ENCODE measurements around the gene CSTB.
A peak's percentile ranks its signal among the peaks of the same experiment; 100 is the strongest.

The CSTB gene

DNA sequence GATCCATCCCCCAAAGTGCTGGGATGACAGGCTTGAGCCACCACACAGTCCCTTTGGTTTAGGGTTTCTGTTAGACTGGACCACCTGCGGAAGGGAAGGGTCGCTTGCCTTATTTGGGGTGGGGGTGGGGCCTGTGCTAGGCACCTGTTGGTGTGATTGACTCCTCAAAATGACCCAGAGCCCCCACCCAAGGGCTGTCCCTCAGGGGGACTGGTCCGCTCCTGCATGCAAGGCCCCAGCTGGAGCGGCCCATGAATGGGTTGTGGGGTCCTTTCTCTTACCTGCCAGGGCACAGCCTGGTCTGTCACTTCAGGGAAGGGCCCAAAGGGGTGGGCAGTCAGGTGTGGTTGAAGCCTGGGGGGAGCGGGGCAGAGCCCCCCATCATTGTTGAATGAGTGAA lies 1.8 kb upstream of the CSTB start:
- H2BK12ac ChIP-seq (ENCODE audit: low read length): no peak overlapping the region
- peak overlapping the region; percentile 32 for H3K18ac ChIP-seq (ENCODE audit: low read length)
- H3K36me3 ChIP-seq (replicated peaks in 1 of 2; ENCODE audit: control insufficient read depth in 2 of 2, insufficient read depth in 2 of 2, low read length in 2 of 2): peaks cover 16 to 18% of the 10 kb centered on the region in 2 donors
- H4K91ac ChIP-seq (ENCODE audit: low read depth, low read length, poor library complexity): no peak overlapping the region
- H3K4ac ChIP-seq (ENCODE audit: low read length): no peak overlapping the region
- H3K23ac ChIP-seq (ENCODE audit: low read depth, low read length, poor library complexity): no peak overlapping the region
- H3K4me1 ChIP-seq (ENCODE audit: control insufficient read depth in 2 of 2, insufficient read depth in 1 of 2, low read depth in 1 of 2, low read length in 2 of 2): peaks cover 6 to 9% of the 10 kb centered on the region in 2 donors
- no peak overlapping the region for H4K8ac ChIP-seq (ENCODE audit: low read depth, low read length)
- H3K9ac ChIP-seq (ENCODE audit: low read depth, low read length, poor library complexity): no peak overlapping the region
- H2BK15ac ChIP-seq (ENCODE audit: low read length): peak overlapping the region; percentile 96
- no peak overlapping the region for H2BK5ac ChIP-seq (ENCODE audit: low read length)
- no peak overlapping the region for H2BK120ac ChIP-seq (ENCODE audit: low read depth, low read length)
- no peak overlapping the region for H3K4me3 ChIP-seq (ENCODE audit: low read length in 2 of 2)
- H3K27ac ChIP-seq (replicated peaks; ENCODE audit: low read length): no peak overlapping the region
- H2AK5ac ChIP-seq (ENCODE audit: low read depth, low read length): peak overlapping the region; percentile 78
- no peaks in the 10 kb centered on the region for H3K27me3 ChIP-seq (ENCODE audit: control insufficient read depth in 3 of 3, insufficient read depth in 3 of 3, low read depth in 1 of 3, low read length in 3 of 3)
- no peak overlapping the region for H3K14ac ChIP-seq (ENCODE audit: low read length)
- WGBS, 2 donors (ENCODE audit: extremely low coverage in 2 of 2, insufficient read length in 2 of 2, insufficient replicate concordance in 1 of 2): no CpG with 5 or more reads among the region's 5 CpGs
- no peak for DNase-seq (ENCODE audit: low spot score)
- peaks cover 9% of the 10 kb centered on the region for H3K79me1 ChIP-seq (ENCODE audit: low read depth, low read length)
- no peak overlapping the region for H3K4me2 ChIP-seq (ENCODE audit: insufficient read depth, low read length, poor library complexity, severe bottlenecking)
- H2AFZ ChIP-seq (ENCODE audit: low read length): peak overlapping the region; percentile 23
- no peaks in the 10 kb centered on the region for H3K9me3 ChIP-seq (replicated peaks in 1 of 2; ENCODE audit: control insufficient read depth in 2 of 2, insufficient read depth in 1 of 2, low read depth in 1 of 2, low read length in 2 of 2)

- Histone ChIP-seq H3K27me3 (ENCODE audit: control insufficient read depth in 3 of 3, insufficient read depth in 3 of 3, low read depth in 1 of 3, low read length in 3 of 3) (no peaks in the 10 kb centered on the region), H2BK120ac (ENCODE audit: low read depth, low read length) (no peak overlapping the region), H3K9ac (ENCODE audit: low read depth, low read length, poor library complexity) (no peak overlapping the region), H3K27ac (replicated peaks; ENCODE audit: low read length) (no peak overlapping the region), H4K8ac (ENCODE audit: low read depth, low read length) (no peak overlapping the region), H2BK12ac (ENCODE audit: low read length) (no peak overlapping the region), H3K18ac (ENCODE audit: low read length) (no peak overlapping the region), H3K4me3 (ENCODE audit: low read length in 2 of 2) (peak overlapping the region; percentile 88 to 99), H2AFZ (ENCODE audit: low read length) (no peak overlapping the region), H3K4me1 (ENCODE audit: control insufficient read depth in 2 of 2, insufficient read depth in 1 of 2, low read depth in 1 of 2, low read length in 2 of 2) (peaks cover 6 to 9% of the 10 kb centered on the region in 2 donors), H3K14ac (ENCODE audit: low read length) (no peak overlapping the region), H3K36me3 (replicated peaks in 1 of 2; ENCODE audit: control insufficient read depth in 2 of 2, insufficient read depth in 2 of 2, low read length in 2 of 2) (peaks cover 16 to 23% of the 10 kb centered on the region in 2 donors), H2BK5ac (ENCODE audit: low read length) (no peak overlapping the region), H3K23ac (ENCODE audit: low read depth, low read length, poor library complexity) (no peak overlapping the region), H2AK5ac (ENCODE audit: low read depth, low read length) (no peak overlapping the region), H2BK15ac (ENCODE audit: low read length) (no peak overlapping the region), H3K4ac (ENCODE audit: low read length) (no peak overlapping the region), H4K91ac (ENCODE audit: low read depth, low read length, poor library complexity) (no peak overlapping the region), H3K4me2 (ENCODE audit: insufficient read depth, low read length, poor library complexity, severe bottlenecking) (peak overlapping the region; percentile 75), H3K9me3 (replicated peaks in 1 of 2; ENCODE audit: control insufficient read depth in 2 of 2, insufficient read depth in 1 of 2, low read depth in 1 of 2, low read length in 2 of 2) (no peaks in the 10 kb centered on the region), H3K79me1 (ENCODE audit: low read depth, low read length) (peaks cover 9% of the 10 kb centered on the region)
- WGBS, 2 donors (ENCODE audit: extremely low coverage in 2 of 2, insufficient read length in 2 of 2, insufficient replicate concordance in 1 of 2): no CpG with 5 or more reads among the region's 12 CpGs
- no peak for DNase-seq (ENCODE audit: low spot score)
Measured at GRCh38 chr21:43775190-43775589, 918 bp downstream of the CSTB start.

DNA sequence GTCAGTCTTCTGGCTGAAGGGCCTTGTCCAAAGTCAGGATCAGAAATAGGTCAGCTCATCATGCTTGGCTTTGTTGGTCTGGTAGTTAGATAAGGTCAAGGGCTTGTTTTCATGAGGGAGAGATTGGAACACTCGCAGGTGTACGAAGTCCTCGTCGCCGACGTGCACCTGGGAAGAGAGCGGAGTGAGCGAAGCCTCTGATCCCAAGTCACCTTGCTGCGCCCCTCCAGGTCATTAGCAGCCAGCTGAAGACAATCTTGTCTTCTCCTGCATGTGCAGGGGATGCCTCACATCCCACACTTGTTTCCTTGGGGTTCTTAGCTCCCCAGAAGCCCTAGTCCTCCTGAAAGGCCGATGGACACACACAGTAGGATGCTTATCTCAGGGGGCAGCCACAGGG lies 1.9 kb downstream of the CSTB start:
- Histone ChIP-seq H2BK5ac (ENCODE audit: low read length) (no peak overlapping the region), H3K27me3 (ENCODE audit: control insufficient read depth in 3 of 3, insufficient read depth in 3 of 3, low read depth in 1 of 3, low read length in 3 of 3) (no peaks in the 10 kb centered on the region), H3K4me1 (ENCODE audit: control insufficient read depth in 2 of 2, insufficient read depth in 1 of 2, low read depth in 1 of 2, low read length in 2 of 2) (peaks cover 6 to 9% of the 10 kb centered on the region in 2 donors), H3K79me1 (ENCODE audit: low read depth, low read length) (peaks cover 9% of the 10 kb centered on the region), H3K4me2 (ENCODE audit: insufficient read depth, low read length, poor library complexity, severe bottlenecking) (no peak overlapping the region), H3K23ac (ENCODE audit: low read depth, low read length, poor library complexity) (no peak overlapping the region), H3K4me3 (ENCODE audit: low read length in 2 of 2) (peak overlapping the region in 1 of 2 donors; percentile 32), H3K36me3 (replicated peaks in 1 of 2; ENCODE audit: control insufficient read depth in 2 of 2, insufficient read depth in 2 of 2, low read length in 2 of 2) (peaks cover 16 to 23% of the 10 kb centered on the region in 2 donors), H4K8ac (ENCODE audit: low read depth, low read length) (no peak overlapping the region), H2BK120ac (ENCODE audit: low read depth, low read length) (no peak overlapping the region), H2AFZ (ENCODE audit: low read length) (no peak overlapping the region), H3K14ac (ENCODE audit: low read length) (no peak overlapping the region), H3K4ac (ENCODE audit: low read length) (no peak overlapping the region), H4K91ac (ENCODE audit: low read depth, low read length, poor library complexity) (no peak overlapping the region), H3K18ac (ENCODE audit: low read length) (no peak overlapping the region), H3K9me3 (replicated peaks in 1 of 2; ENCODE audit: control insufficient read depth in 2 of 2, insufficient read depth in 1 of 2, low read depth in 1 of 2, low read length in 2 of 2) (no peaks in the 10 kb centered on the region), H3K27ac (replicated peaks; ENCODE audit: low read length) (no peak overlapping the region), H2BK15ac (ENCODE audit: low read length) (no peak overlapping the region), H2BK12ac (ENCODE audit: low read length) (no peak overlapping the region), H2AK5ac (ENCODE audit: low read depth, low read length) (peak overlapping the region; percentile 68), H3K9ac (ENCODE audit: low read depth, low read length, poor library complexity) (no peak overlapping the region)
- DNase-seq (ENCODE audit: low spot score): no peak
- WGBS, 2 donors (ENCODE audit: extremely low coverage in 2 of 2, insufficient read length in 2 of 2, insufficient replicate concordance in 1 of 2): no CpG with 5 or more reads among the region's 10 CpGs

- Histone ChIP-seq H3K79me1 (ENCODE audit: low read depth, low read length) (peaks cover 9% of the 10 kb centered on the region), H3K36me3 (replicated peaks in 1 of 2; ENCODE audit: control insufficient read depth in 2 of 2, insufficient read depth in 2 of 2, low read length in 2 of 2) (peaks cover 16 to 23% of the 10 kb centered on the region in 2 donors), H3K9me3 (replicated peaks in 1 of 2; ENCODE audit: control insufficient read depth in 2 of 2, insufficient read depth in 1 of 2, low read depth in 1 of 2, low read length in 2 of 2) (no peaks in the 10 kb centered on the region), H3K4me1 (ENCODE audit: control insufficient read depth in 2 of 2, insufficient read depth in 1 of 2, low read depth in 1 of 2, low read length in 2 of 2) (peaks cover 14 to 18% of the 10 kb centered on the region in 2 donors), H3K23ac (ENCODE audit: low read depth, low read length, poor library complexity) (no peak overlapping the region), H2AFZ (ENCODE audit: low read length) (no peak overlapping the region), H3K4ac (ENCODE audit: low read length) (no peak overlapping the region), H2BK5ac (ENCODE audit: low read length) (no peak overlapping the region), H2AK5ac (ENCODE audit: low read depth, low read length) (no peak overlapping the region), H3K14ac (ENCODE audit: low read length) (no peak overlapping the region), H3K18ac (ENCODE audit: low read length) (no peak overlapping the region), H3K27ac (replicated peaks; ENCODE audit: low read length) (no peak overlapping the region), H2BK12ac (ENCODE audit: low read length) (no peak overlapping the region), H3K4me3 (ENCODE audit: low read length in 2 of 2) (no peak overlapping the region), H3K4me2 (ENCODE audit: insufficient read depth, low read length, poor library complexity, severe bottlenecking) (no peak overlapping the region), H3K27me3 (ENCODE audit: control insufficient read depth in 3 of 3, insufficient read depth in 3 of 3, low read depth in 1 of 3, low read length in 3 of 3) (no peaks in the 10 kb centered on the region), H4K91ac (ENCODE audit: low read depth, low read length, poor library complexity) (no peak overlapping the region), H4K8ac (ENCODE audit: low read depth, low read length) (no peak overlapping the region), H3K9ac (ENCODE audit: low read depth, low read length, poor library complexity) (no peak overlapping the region), H2BK120ac (ENCODE audit: low read depth, low read length) (no peak overlapping the region), H2BK15ac (ENCODE audit: low read length) (no peak overlapping the region)
- no peak for DNase-seq (ENCODE audit: low spot score)
- no CpG with 5 or more reads among the region's 6 CpGs for WGBS, 2 donors (ENCODE audit: extremely low coverage in 2 of 2, insufficient read length in 2 of 2, insufficient replicate concordance in 1 of 2)
Measured at GRCh38 chr21:43772425-43772821, 3.7 kb downstream of the CSTB start.
